ENCODE results near the gene PTER. TPM values are rescaled to one million over a fixed set of nuclear protein-coding genes. Genes with fewer than 3 reads are reported as not detected.

The PTER gene
- total and polyA plus RNA-seq, 2 of the 13 experiments (the other 11 are each of a cell fraction or from before 2014, with no cell fraction given) = 6.1 to 6.6 TPM

GRCh38 chr10:16437540-16437894 is 707 bp downstream of the PTER start:
- peaks cover 20% of the 10 kb centered on the region for H3K4me1 ChIP-seq (ENCODE audit: insufficient read depth, low read length)
- no peaks in the 10 kb centered on the region for H3K27me3 ChIP-seq (ENCODE audit: control insufficient read depth in 1 of 2, insufficient read depth in 2 of 2, low read length in 2 of 2)
- ChIA-PET CTCF (ENCODE audit: low intra/inter-chr PET ratio, low total read pairs) (no interaction called here), POLR2A (no interaction called here)
- peak overlapping the region; percentile 42 to 72 (median 68) for H3K4me3 ChIP-seq (replicated peaks in 1 of 3; ENCODE audit: insufficient read depth in 1 of 3, low read depth in 2 of 3, low read length in 3 of 3)
- H3K9ac ChIP-seq (ENCODE audit: insufficient read depth, low read depth, low read length) = peak overlapping the region; percentile 71
- WGBS (ENCODE audit: low lambda C conversion rate) = 63% methylated on average over 5 of the region's 5 CpGs
- no peaks in the 10 kb centered on the region for H4K20me1 ChIP-seq (ENCODE audit: insufficient read depth, low read length)
- in situ Hi-C loops (cut with HindIII; ENCODE audit: extremely low pct_ligation_motif_present, low pct_unique_long_range_greater_than_20kb) = no loop called here
- H3K4me2 ChIP-seq (ENCODE audit: low read depth, low read length) = peak overlapping the region; percentile 64
- DNase-seq (ENCODE audit: low spot score) (peak; percentile 44), FAIRE-seq (no peak), ATAC-seq (peak; percentile 20)
- TF ChIP-seq ZNF780A (CRISPR knock-in tag; IDR thresholded peaks at IDR 0.05) = no peak
- no peak for TF ChIP-seq ZHX1 (CRISPR knock-in tag; IDR thresholded peaks at IDR 0.05; ENCODE audit: low read depth)
- no peak for TF ChIP-seq ZNF20 (CRISPR knock-in tag; IDR thresholded peaks at IDR 0.05)
- no peak for TF ChIP-seq ZNF34 (CRISPR knock-in tag; IDR thresholded peaks at IDR 0.05; ENCODE audit: borderline replicate concordance)
- TF ChIP-seq ZSCAN22 (CRISPR knock-in tag; IDR thresholded peaks at IDR 0.05) = peak; percentile 14; the same call in 1 of the 2 replicates
- no peaks in the 10 kb centered on the region for H3K9me3 ChIP-seq (ENCODE audit: low read length)
- no peaks in the 10 kb centered on the region for H3K79me2 ChIP-seq (ENCODE audit: insufficient read depth, low read length)
- no peaks in the 10 kb centered on the region for H3K36me3 ChIP-seq (replicated peaks in 1 of 2; ENCODE audit: control insufficient read depth in 1 of 2, insufficient read depth in 2 of 2, low read length in 2 of 2)
- peak overlapping the region; percentile 53 for H3K27ac ChIP-seq (ENCODE audit: extremely low read length, insufficient read depth, low read length)
- intact Hi-C loops (cut with micrococcal nuclease; ENCODE audit: unreplicated experiment) = loop anchor here (5.0 kb wide), 1 partner anchor 55 kb away; no protein-coding TSS in a partner anchor
- no peak overlapping the region for H2AFZ ChIP-seq (ENCODE audit: low read length)
- BruUV-seq (replicated peaks) = no TSS peak

- TF ChIP-seq ATF4 (CRISPR knock-in tag; IDR thresholded peaks at IDR 0.05) = 0 out of 4 replicates have a peak, but pooled peaks of 1 of the 2 experiments have one; percentile 29
- TF ChIP-seq ZNF225 (CRISPR knock-in tag; IDR thresholded peaks at IDR 0.05) = no peak
- 0 out of 2 replicates have a peak, but pooled peaks have one; percentile 17 for TF ChIP-seq RBFOX2 (IDR thresholded peaks at IDR 0.05; ENCODE audit: low read depth, low read length)
- ATAC-seq (no peak), FAIRE-seq (no peak), DNase-seq (ENCODE audit: low spot score) (no peak)
- no TSS peak for BruUV-seq (replicated peaks)
- ChIA-PET CTCF (ENCODE audit: low intra/inter-chr PET ratio, low total read pairs) (no interaction called here), POLR2A (no interaction called here)
- no peak overlapping the region for H2AFZ ChIP-seq (ENCODE audit: low read length)
- H3K9ac ChIP-seq (ENCODE audit: insufficient read depth, low read depth, low read length) = no peak overlapping the region
- H3K4me1 ChIP-seq (ENCODE audit: insufficient read depth, low read length) = peaks cover 20% of the 10 kb centered on the region
- H3K9me3 ChIP-seq (ENCODE audit: low read length) = no peaks in the 10 kb centered on the region
- intact Hi-C loops (cut with micrococcal nuclease; ENCODE audit: unreplicated experiment) (loop anchor here (5.0 kb wide), 1 partner anchor 57 kb away; no protein-coding TSS in a partner anchor), in situ Hi-C loops (cut with HindIII; ENCODE audit: extremely low pct_ligation_motif_present, low pct_unique_long_range_greater_than_20kb) (no loop called here)
- no peak overlapping the region for H3K4me3 ChIP-seq (replicated peaks in 1 of 3; ENCODE audit: insufficient read depth in 1 of 3, low read depth in 2 of 3, low read length in 3 of 3)
- WGBS (ENCODE audit: low lambda C conversion rate) = 38% methylated on average over 1 of the region's 1 CpG
- H3K79me2 ChIP-seq (ENCODE audit: insufficient read depth, low read length) = no peaks in the 10 kb centered on the region
- no peaks in the 10 kb centered on the region for H3K27me3 ChIP-seq (ENCODE audit: control insufficient read depth in 1 of 2, insufficient read depth in 2 of 2, low read length in 2 of 2)
- H3K4me2 ChIP-seq (ENCODE audit: low read depth, low read length) = no peak overlapping the region
- H3K27ac ChIP-seq (ENCODE audit: extremely low read length, insufficient read depth, low read length) = no peak overlapping the region
- H4K20me1 ChIP-seq (ENCODE audit: insufficient read depth, low read length) = no peaks in the 10 kb centered on the region
- no peaks in the 10 kb centered on the region for H3K36me3 ChIP-seq (replicated peaks in 1 of 2; ENCODE audit: control insufficient read depth in 1 of 2, insufficient read depth in 2 of 2, low read length in 2 of 2)
Measured at GRCh38 chr10:16439295-16439694, 2.5 kb downstream of the PTER start.
